Tibial nerve (tissue), 4 donors: ENCODE data around the gene VN1R5. TPM values are rescaled to one million over a fixed set of nuclear protein-coding genes. Genes with fewer than 3 reads are reported as not detected.
"Not testable (repeated sequence)": the region's sequence is repeated elsewhere in the genome, so short reads cannot be mapped to it uniquely, and the experiment has no call there.

ENCODE experiments used
- DNase-seq, 2 donors: peaks; one replicate each; pipeline ENCODE4 v3.0.0-alpha.2; 2019; ENCODE audit warnings: low spot score in 2 of 2
- H3K27ac ChIP-seq, 4 donors: fragments of 200-600 bp; sonication (generic) in 3 of 4; one replicate each; pipeline ENCODE4 v1.5.1; 2017 to 2019; ENCODE audit warnings: mild to moderate bottlenecking in 1 of 4
- H3K27me3 ChIP-seq, 2 donors: fragments of 200-600 bp; sonication (generic) in 1 of 2; one replicate each; pipeline versions ENCODE4 v1.5.1 to v1.6.0; 2017 to 2019
- H3K36me3 ChIP-seq, 3 donors: fragments of 200-600 bp; sonication (generic); one replicate each; pipeline ENCODE4 v1.5.1; 2018 to 2019
- H3K4me1 ChIP-seq, 4 donors: fragments of 200-600 bp; sonication (generic) in 3 of 4; one replicate each; pipeline ENCODE4 v1.5.1; 2017 to 2019
- H3K4me3 ChIP-seq, 4 donors: fragments of 200-600 bp; sonication (generic) in 3 of 4; one replicate each; pipeline ENCODE4 v1.5.1; 2017 to 2019; ENCODE audit warnings: mild to moderate bottlenecking in 1 of 4, moderate library complexity in 1 of 4
- H3K9me3 ChIP-seq, 4 donors: fragments of 200-600 bp; sonication (generic) in 3 of 4; one replicate each; pipeline ENCODE4 v1.5.1; 2017 to 2019
- CTCF ChIP-seq, 5 experiments: fragments of 200-600 bp in 3 of 5; fragments of 450-650 bp in 2 of 5; sonication (generic) in 3 of 5; IDR thresholded peaks; one replicate each; pipeline ENCODE4 v1.5.1; 2016 to 2019; ENCODE audit warnings: antibody characterized with exemption in 5 of 5, mild to moderate bottlenecking in 3 of 5, moderate library complexity in 2 of 5
- EP300 ChIP-seq, 2 donors: sonication (generic); formaldehyde crosslinking; IDR thresholded peaks; one replicate each; pipeline ENCODE4 v1.6.1; 2017; ENCODE audit warnings: antibody characterized with exemption in 2 of 2, mild to moderate bottlenecking in 1 of 2
- POLR2A ChIP-seq, 2 donors: fragments of 450-650 bp; IDR thresholded peaks; one replicate each; pipeline ENCODE4 v1.6.1; 2017; ENCODE audit warnings: antibody characterized with exemption in 2 of 2, mild to moderate bottlenecking in 2 of 2, moderate library complexity in 2 of 2
- WGBS, 2 donors: methylation state at CpG; one replicate each; pipeline ENCODE4 v1.1.5; 2018; 5-methylcytosine and 5-hydroxymethylcytosine counted together
- total RNA-seq, 4 donors: library from RNA; depleted of rRNA; stranded (reverse); fragments of >200 nt; gene quantifications; one replicate each; pipeline ENCODE4 v1.1.0, GENCODE V29; 2016

VN1R5 gene
- total RNA-seq, 4 donors from 2014 or later: not detected

- Histone ChIP-seq H3K4me3 (no peak overlapping the region), H3K27ac (no peak overlapping the region), H3K36me3 (peaks cover 0 to under 1% (median 0%) of the 10 kb centered on the region in 3 donors), H3K4me1 (peaks cover 0 to 34% (median 16%) of the 10 kb centered on the region in 4 donors), H3K27me3 (no peaks in the 10 kb centered on the region), H3K9me3 (no peaks in the 10 kb centered on the region)
- TF ChIP-seq EP300 (IDR thresholded peaks at IDR 0.05): no peak
- no peak for TF ChIP-seq POLR2A (IDR thresholded peaks at IDR 0.05)
- TF ChIP-seq CTCF (IDR thresholded peaks at IDR 0.05): no peak
- 61 to 83% methylated on average over 5 of the region's 5 CpGs for WGBS, 2 donors
- DNase-seq: no peak
Observed at GRCh38 chr1:247212012-247212411, 43.9 kb upstream of the VN1R5 start.

GRCh38 chr1:247212627-247213617 lies 43.0 kb upstream of the VN1R5 start:
- 45 to 70% methylated on average over 1 of the region's 1 CpG for WGBS, 2 donors
- H3K4me3 ChIP-seq: no peak overlapping the region
- TF ChIP-seq POLR2A (IDR thresholded peaks at IDR 0.05) (no peak), CTCF (IDR thresholded peaks at IDR 0.05) (no peak)

GRCh38 chr1:247216261-247216660 lies 39.6 kb upstream of the VN1R5 start:
- WGBS, 2 donors: 47 to 50% methylated on average over 3 of the region's 3 CpGs
- DNase-seq: no peak
- no peak overlapping the region for H3K4me3 ChIP-seq
- no peaks in the 10 kb centered on the region for H3K27me3 ChIP-seq
- no peaks in the 10 kb centered on the region for H3K36me3 ChIP-seq
- no peak for TF ChIP-seq EP300 (IDR thresholded peaks at IDR 0.05)
- no peak for TF ChIP-seq CTCF (IDR thresholded peaks at IDR 0.05)
- TF ChIP-seq POLR2A (IDR thresholded peaks at IDR 0.05): no peak
- H3K9me3 ChIP-seq: no peaks in the 10 kb centered on the region
- H3K27ac ChIP-seq: no peak overlapping the region
- H3K4me1 ChIP-seq: peaks cover 0 to 3% (median 1%) of the 10 kb centered on the region in 4 donors

More at GRCh38 chr1:247212627-247213617, 43.0 kb upstream of the VN1R5 start:
- Histone ChIP-seq H3K36me3 (no peaks in the 10 kb centered on the region), H3K27ac (no peak overlapping the region), H3K27me3 (no peaks in the 10 kb centered on the region), H3K9me3 (no peaks in the 10 kb centered on the region), H3K4me1 (peaks cover 0 to 30% (median 16%) of the 10 kb centered on the region in 4 donors)
- no peak for DNase-seq

GRCh38 chr1:247218121-247218651 lies 37.7 kb upstream of the VN1R5 start:
- no peak overlapping the region for H3K4me3 ChIP-seq

GRCh38 chr1:247220280-247220679 lies 35.6 kb upstream of the VN1R5 start:
- not testable (repeated sequence) for H3K27me3 ChIP-seq, H3K4me1 ChIP-seq, H3K27ac ChIP-seq, H3K36me3 ChIP-seq, DNase-seq, H3K4me3 ChIP-seq
- 92 to 97% methylated on average over 18 to 27 of the region's 30 CpGs for WGBS, 2 donors
- peaks cover 0 to 14% (median 4%) of the 10 kb centered on the region in 4 donors for H3K9me3 ChIP-seq

More at GRCh38 chr1:247218121-247218651, 37.7 kb upstream of the VN1R5 start:
- no peak for TF ChIP-seq CTCF (IDR thresholded peaks at IDR 0.05)
- no peak for TF ChIP-seq POLR2A (IDR thresholded peaks at IDR 0.05)
- TF ChIP-seq EP300 (IDR thresholded peaks at IDR 0.05): no peak
- WGBS, 2 donors: 67 to 86% methylated on average over 6 of the region's 6 CpGs
- no peaks in the 10 kb centered on the region for H3K36me3 ChIP-seq
- H3K27ac ChIP-seq: no peak overlapping the region
- no peaks in the 10 kb centered on the region for H3K4me1 ChIP-seq
- H3K9me3 ChIP-seq: no peaks in the 10 kb centered on the region
- H3K27me3 ChIP-seq: no peaks in the 10 kb centered on the region
- DNase-seq: no peak
